ENCODE measurements around the gene CHTOP.

Gene CHTOP

GRCh38 chr1:153628638-153629342 is 5.1 kb upstream of the CHTOP start:
- no peak overlapping the region for H3K4me3 ChIP-seq (ENCODE audit: low read depth, low read length)
- TF ChIP-seq CTCF (IDR thresholded peaks at IDR 0.05; ENCODE audit: low read depth, low read length) = no peak

DNA sequence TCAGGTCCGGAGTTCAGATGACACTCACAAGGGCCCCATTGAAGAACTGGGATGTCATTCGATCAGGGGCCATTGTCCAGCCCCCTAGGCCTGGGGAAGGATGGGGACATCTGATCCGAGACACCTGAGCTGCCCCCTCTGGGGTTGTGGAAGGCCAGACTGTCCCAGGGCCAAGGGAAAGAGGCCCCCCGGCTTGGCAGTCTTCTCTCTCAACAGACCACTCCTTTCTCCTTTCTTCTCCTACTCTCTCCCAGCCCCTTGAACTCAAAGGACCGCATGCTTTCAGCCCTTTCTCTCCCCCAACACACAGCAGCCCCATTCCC is 4.6 kb upstream of the CHTOP start:
- H3K4me3 ChIP-seq (ENCODE audit: low read depth, low read length) = no peak overlapping the region
- no peak for TF ChIP-seq CTCF (IDR thresholded peaks at IDR 0.05; ENCODE audit: low read depth, low read length)

- no peak for TF ChIP-seq CTCF (IDR thresholded peaks at IDR 0.05; ENCODE audit: low read depth, low read length)
- H3K4me3 ChIP-seq (ENCODE audit: low read depth, low read length) = no peak overlapping the region
Observed at GRCh38 chr1:153629971-153630370, 3.9 kb upstream of the CHTOP start.

GRCh38 chr1:153630384-153630783 is 3.5 kb upstream of the CHTOP start:
- H3K4me3 ChIP-seq (ENCODE audit: low read depth, low read length) = no peak overlapping the region
- TF ChIP-seq CTCF (IDR thresholded peaks at IDR 0.05; ENCODE audit: low read depth, low read length) = no peak

- H3K4me3 ChIP-seq (ENCODE audit: low read depth, low read length) = no peak overlapping the region
- no peak for TF ChIP-seq CTCF (IDR thresholded peaks at IDR 0.05; ENCODE audit: low read depth, low read length)
Observed at GRCh38 chr1:153631047-153632022, 2.5 kb upstream of the CHTOP start.

- no peak for TF ChIP-seq CTCF (IDR thresholded peaks at IDR 0.05; ENCODE audit: low read depth, low read length)
- H3K4me3 ChIP-seq (ENCODE audit: low read depth, low read length) = no peak overlapping the region; the same call in 1 of the 2 replicates
Observed at GRCh38 chr1:153633161-153633753, 609 bp upstream of the CHTOP start.
